Neural cell (in vitro differentiated cells): ENCODE data around the gene GPR3.

ENCODE experiments used
- EP300 ChIP-seq: fragments of 450-650 bp; conservative IDR thresholded peaks from 2 replicates; pipeline ENCODE4 v1.6.1; 2014; ENCODE audit warnings: antibody characterized with exemption, mild to moderate bottlenecking, moderate library complexity; ENCODE audit not compliant: poor library complexity, severe bottlenecking
- EZH2 ChIP-seq: fragments of 200-600, 300-800 bp; shearing (Covaris generic), sonication (generic); IDR thresholded peaks from 2 replicates; pipeline ENCODE4 v1.6.1; 2014; ENCODE audit warnings: antibody characterized with exemption, low read length, borderline replicate concordance, mild to moderate bottlenecking; ENCODE audit not compliant: insufficient read depth, poor library complexity, severe bottlenecking
- RAD21 ChIP-seq: fragments of 450-650 bp; conservative IDR thresholded peaks from 2 replicates; pipeline ENCODE4 v1.6.1; 2014; ENCODE audit warnings: antibody characterized with exemption, mild to moderate bottlenecking, moderate library complexity
- TAF1 ChIP-seq: IDR thresholded peaks from 2 replicates; pipeline ENCODE4 v1.6.1; 2012; ENCODE audit warnings: low read depth
- TF ChIP-seq, protein P1 (sequence below): fragments of 450-650 bp; IDR thresholded peaks from 2 replicates; pipeline ENCODE4 v1.5.1; 2014; ENCODE audit warnings: antibody characterized with exemption, mild to moderate bottlenecking, moderate library complexity; ENCODE audit not compliant: poor library complexity, severe bottlenecking
- TF ChIP-seq, protein P2 (sequence below): IDR thresholded peaks from 2 replicates; pipeline ENCODE4 v1.6.1; 2012; ENCODE audit warnings: borderline replicate concordance

- TF ChIP-seq, protein P1, sequence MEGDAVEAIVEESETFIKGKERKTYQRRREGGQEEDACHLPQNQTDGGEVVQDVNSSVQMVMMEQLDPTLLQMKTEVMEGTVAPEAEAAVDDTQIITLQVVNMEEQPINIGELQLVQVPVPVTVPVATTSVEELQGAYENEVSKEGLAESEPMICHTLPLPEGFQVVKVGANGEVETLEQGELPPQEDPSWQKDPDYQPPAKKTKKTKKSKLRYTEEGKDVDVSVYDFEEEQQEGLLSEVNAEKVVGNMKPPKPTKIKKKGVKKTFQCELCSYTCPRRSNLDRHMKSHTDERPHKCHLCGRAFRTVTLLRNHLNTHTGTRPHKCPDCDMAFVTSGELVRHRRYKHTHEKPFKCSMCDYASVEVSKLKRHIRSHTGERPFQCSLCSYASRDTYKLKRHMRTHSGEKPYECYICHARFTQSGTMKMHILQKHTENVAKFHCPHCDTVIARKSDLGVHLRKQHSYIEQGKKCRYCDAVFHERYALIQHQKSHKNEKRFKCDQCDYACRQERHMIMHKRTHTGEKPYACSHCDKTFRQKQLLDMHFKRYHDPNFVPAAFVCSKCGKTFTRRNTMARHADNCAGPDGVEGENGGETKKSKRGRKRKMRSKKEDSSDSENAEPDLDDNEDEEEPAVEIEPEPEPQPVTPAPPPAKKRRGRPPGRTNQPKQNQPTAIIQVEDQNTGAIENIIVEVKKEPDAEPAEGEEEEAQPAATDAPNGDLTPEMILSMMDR, result peak; percentile 90
- peak; percentile 82 for TF ChIP-seq RAD21
- TF ChIP-seq, protein P2, sequence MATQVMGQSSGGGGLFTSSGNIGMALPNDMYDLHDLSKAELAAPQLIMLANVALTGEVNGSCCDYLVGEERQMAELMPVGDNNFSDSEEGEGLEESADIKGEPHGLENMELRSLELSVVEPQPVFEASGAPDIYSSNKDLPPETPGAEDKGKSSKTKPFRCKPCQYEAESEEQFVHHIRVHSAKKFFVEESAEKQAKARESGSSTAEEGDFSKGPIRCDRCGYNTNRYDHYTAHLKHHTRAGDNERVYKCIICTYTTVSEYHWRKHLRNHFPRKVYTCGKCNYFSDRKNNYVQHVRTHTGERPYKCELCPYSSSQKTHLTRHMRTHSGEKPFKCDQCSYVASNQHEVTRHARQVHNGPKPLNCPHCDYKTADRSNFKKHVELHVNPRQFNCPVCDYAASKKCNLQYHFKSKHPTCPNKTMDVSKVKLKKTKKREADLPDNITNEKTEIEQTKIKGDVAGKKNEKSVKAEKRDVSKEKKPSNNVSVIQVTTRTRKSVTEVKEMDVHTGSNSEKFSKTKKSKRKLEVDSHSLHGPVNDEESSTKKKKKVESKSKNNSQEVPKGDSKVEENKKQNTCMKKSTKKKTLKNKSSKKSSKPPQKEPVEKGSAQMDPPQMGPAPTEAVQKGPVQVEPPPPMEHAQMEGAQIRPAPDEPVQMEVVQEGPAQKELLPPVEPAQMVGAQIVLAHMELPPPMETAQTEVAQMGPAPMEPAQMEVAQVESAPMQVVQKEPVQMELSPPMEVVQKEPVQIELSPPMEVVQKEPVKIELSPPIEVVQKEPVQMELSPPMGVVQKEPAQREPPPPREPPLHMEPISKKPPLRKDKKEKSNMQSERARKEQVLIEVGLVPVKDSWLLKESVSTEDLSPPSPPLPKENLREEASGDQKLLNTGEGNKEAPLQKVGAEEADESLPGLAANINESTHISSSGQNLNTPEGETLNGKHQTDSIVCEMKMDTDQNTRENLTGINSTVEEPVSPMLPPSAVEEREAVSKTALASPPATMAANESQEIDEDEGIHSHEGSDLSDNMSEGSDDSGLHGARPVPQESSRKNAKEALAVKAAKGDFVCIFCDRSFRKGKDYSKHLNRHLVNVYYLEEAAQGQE, result no peak
- TF ChIP-seq EZH2, result no peak
- TF ChIP-seq TAF1, result no peak
- no peak for TF ChIP-seq EP300
Measured at GRCh38 chr1:27395441-27396195, 3.2 kb downstream of the GPR3 start.
